ENCODE data around the gene GPR137B.
"Not testable (repeated sequence)": the region's sequence is repeated elsewhere in the genome, so short reads cannot be mapped to it uniquely, and the experiment has no call there.

The GPR137B gene

DNA sequence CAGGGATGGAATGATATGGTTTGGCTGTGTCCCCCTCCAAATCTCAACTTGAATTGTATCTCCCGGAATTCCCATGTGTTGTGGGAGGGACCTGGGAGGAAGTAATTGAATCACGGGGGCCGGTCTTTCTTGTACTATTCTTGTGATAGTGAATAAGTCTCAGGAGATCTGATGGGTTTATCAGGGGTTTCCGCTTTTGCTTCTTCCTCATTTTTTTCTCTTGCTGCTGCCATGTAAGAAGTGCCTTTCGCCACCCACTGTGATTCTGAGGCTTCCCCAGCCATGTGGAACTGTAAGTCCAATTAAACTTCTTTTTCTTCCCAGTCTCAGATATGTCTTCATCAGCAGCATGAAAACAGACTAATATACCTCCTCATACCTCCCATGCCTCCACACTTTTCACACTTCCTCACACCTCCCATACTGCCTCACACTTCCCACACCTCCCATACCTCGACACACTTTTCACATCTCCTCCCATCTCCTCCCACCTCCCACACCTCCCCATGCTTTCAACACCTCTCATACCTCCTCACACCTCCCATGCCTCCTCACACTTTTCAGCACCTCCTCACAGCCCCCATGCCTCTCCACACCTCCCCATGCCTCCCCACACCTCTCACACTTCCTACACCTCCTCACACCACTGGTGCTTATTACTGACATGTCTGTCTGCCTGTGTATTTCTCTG lies 21.3 kb downstream of the GPR137B start:
- DNase-seq = no peak

DNA sequence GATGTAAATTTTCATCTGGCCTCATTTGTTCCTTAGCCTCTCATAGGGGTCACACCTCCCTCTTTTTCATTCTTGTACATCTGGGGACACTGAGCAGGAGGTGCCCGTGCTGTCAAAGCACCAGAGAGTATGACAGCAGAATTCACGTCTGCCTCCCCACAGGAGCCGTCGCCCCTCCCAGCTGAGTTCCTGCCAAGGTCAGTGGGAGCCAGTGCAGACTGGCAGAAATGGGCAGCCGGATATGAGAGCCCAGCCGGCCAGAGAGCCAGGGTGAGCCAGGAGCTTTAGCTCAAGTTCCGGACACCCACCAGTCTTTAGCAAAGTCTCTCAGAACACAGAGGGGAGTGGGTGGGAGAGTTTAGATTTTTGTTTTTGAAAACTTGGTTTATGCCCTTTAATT lies 21.9 kb downstream of the GPR137B start:
- no peak for DNase-seq

DNA sequence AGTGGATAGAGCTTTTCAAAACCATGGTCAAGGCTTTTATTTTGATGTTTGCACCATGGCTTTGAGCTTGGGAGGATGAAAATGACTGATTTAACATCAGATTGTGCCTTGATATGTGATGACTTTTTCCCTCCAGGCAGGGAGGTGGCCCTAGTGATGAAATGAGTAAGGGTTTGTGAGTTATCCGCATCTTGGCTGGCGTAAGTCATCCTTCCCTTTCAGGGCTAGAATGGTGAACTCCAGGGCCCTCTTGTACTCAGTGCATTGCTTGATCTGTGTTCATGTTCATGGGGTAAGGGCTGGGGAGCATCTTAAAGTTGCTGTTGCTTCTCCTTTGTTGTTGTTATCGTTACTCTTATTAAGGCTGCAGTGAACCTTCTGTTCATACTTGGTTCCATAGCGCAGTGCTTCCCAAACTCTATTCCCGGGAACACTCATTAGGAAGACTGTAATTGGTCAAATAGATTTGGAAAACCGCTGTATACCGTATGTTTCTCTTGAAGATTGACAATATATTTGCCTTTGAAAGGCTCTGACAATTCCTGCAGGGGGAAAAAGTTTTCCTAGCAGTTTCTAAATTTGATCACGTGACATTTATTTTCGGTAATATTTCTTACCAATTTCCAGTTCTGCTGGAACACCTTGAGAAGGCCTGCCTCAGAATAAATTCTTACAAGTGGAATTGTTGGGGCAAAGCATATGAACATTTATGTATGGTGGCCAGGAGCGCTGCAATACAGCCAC lies 23.1 kb downstream of the GPR137B start:
- DNase-seq = no peak

DNA sequence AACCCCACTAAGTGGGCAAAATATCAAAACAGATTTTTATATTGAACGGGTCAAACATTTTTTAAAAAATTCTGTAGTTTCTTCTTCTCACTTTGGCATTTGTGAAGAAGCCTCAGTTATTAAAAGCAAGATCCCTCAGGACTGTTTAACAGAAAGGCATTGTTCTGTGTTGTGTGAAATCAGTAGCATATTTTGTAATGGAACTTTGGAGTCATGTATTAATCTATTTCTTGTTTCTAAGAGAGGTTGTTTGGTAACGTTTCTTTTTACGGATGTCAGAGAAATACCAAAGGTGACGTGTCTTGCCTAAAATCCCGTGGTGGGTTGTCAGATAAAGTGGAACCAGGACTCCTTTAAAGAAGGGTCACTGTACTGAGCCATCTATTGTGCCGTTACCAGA lies 23.7 kb downstream of the GPR137B start:
- DNase-seq = no peak

GRCh38 chr1:236167154-236167553 lies 24.8 kb downstream of the GPR137B start:
- DNase-seq = no peak

- DNase-seq = no peak
These were observed 25.2 kb downstream of the GPR137B start for GRCh38 chr1:236167578-236167977.

GRCh38 chr1:236168716-236169429 lies 26.5 kb downstream of the GPR137B start:
- no peak for DNase-seq

DNA sequence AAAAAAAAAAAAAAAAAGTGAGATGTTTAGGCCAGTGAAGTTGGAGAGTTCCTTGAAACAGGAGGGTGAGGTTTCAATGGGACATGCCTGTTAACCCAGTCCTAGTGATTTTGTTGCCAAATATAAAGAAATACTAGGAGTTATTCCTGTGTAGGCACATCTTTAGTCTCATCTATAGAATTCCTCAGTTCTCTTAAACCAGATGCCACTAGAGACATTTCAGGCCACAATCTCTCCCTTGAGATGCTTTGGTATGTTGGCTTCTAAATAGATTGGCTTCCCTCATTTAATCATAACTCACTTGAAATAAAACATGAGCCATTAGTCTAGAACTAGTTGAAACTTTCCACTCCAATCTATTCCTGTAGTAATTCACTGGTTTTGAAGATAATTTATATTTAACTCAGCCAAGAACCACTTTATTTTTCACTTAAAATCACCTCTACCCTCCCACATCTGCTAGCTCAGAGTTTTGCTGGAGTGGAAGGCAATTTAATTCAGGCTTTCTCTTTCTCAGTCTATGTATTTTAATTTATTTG lies 29.8 kb downstream of the GPR137B start:
- DNase-seq = no peak

DNA sequence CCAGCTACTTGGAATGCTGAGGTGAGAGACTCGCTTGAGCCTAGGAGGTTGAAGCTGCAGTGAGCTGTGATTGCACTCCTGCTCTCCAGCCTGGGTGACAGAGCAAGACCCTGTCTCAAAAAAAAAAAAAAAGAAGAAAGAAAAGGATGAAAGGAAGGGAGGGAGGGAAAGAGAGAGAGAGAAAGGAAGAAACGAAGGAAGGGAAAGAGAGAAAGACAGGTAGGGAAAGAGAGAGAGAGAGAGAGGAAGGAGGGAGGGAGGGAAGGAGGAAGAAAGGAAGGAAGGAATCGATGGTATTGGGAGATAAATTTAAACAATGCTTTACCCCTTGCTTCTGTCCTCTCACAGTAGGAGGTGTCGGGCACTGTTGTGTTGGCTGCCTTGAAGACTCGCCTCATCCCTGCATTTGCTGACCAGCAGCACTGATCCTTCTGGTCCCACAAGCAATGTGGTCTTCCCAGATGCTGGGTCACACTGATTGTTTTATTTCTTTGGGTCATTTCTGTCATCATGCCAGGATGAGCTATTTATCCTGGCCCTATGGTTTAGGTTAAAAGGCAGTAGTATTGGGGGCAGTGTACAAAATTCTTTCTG lies 30.9 kb downstream of the GPR137B start:
- no peak for DNase-seq

DNA sequence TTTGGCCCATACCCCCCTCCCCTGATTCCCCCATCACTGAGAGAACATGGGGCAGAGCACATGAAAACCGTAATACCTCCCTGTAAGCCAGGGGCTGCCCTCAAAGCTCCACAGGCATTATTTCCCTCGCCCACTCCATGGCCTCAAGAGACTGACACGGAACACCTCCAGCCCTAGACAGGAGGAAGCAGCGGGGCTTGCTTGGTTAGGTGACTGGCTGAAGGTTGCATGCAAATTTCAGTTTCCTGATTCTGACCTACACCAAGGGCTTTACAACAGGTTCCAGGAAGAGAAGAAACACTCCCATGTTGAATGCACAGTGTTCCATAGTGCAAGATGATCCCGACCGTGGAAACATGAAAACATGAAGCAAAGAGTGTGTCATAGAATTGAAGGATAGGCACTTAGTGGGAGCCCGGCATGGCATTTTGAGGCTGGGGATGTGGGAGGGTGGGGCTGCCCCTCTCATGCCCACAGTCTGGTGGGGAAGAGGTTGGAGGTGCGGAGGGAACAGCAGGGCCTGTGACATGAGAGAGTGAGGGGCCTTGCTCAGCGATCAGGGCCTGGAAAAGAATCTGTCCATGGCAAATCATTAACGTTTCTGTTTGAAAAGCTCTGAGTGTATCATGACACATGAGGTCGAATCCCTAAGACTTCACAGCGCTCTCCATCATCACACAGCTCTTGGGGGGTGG lies 33.5 kb downstream of the GPR137B start:
- DNase-seq = no peak

DNA sequence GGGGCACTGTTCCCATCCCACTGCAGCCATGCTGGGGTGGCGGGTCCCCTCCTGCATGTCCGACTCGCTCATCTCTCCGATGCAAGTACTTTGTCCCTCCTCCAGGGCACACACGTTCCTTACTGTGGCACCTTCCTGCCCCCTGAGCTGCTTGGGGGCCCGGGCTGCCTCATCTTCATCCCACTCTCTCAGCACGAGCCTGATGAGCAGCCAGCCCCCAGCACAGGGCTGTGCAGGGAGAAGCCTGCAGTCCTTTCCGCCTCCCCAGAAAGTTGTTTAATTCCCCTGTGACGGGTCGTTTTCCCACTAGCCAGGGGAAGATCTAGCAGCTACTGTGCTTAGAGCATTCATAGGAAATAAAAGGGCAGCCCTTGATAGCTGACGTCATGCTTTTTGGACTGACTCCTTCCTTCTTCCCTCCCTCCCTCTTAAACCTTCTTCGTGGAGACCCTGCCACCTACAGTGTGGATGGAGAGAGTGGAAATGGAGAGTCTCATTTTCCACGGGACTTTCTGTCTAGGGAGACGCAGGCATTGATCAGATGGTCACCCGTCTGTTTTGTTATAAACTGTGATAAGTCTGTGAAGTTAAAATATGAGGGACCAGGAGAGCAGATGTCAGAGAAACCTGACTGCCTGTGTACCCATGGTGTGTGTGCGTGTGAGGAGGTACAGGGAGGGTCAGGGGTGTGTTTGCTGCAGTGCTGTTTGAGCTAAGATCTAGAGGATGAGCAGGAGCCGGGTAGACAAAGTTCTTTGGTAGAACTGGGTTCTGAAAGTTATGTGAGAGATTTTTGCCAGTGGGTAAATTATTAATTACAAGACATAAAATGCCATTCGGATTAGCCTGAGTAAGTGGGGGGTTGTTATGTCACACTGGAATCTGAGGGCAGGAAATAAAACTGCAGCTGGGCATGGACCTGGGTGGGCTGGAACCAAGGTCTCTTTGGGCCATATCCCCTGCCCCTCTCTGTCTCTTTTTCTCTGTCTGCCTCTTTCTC lies 34.3 kb downstream of the GPR137B start:
- no peak for DNase-seq

DNA sequence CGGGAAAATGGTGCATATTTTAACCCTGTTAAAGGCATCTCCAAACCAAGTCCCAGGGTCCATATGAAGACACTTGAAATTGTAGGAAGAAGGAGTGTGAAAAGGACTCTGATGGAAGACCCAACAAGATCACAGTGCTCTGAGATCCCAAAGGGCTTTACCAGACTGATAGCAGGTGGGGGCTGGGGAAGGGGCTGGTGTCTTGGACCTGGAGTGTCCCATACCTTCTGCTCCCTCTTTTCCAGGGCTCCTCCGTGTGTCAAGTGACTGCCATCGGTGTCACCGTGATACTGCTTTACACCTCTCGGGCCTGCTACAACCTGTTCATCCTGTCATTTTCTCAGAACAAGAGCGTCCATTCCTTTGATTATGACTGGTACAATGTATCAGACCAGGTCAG lies 37.3 kb downstream of the GPR137B start:
- no peak for DNase-seq

GRCh38 chr1:236181059-236181458 lies 38.7 kb downstream of the GPR137B start:
- DNase-seq = no peak

DNA sequence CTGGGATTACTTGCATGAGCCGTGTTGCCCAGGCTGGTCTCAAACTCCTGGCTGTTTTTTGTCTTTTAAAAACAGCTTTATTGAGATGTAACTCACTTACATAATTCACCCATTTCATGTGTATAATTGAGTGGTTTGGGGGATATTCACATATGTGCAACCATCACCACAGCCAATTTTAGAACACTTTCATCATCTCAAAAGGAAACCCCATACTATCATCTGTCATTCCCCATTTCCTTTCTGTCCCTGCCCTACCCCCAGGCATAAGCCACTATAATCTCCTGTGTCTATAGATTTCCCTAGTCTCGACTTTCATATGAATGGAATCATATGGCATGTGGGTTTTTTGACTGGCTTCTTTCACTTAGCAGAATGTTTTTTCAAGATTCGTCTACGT lies 43.3 kb downstream of the GPR137B start:
- no peak for DNase-seq

- not testable (repeated sequence) for DNase-seq
These were observed 44.1 kb downstream of the GPR137B start for GRCh38 chr1:236186471-236186870.

DNA sequence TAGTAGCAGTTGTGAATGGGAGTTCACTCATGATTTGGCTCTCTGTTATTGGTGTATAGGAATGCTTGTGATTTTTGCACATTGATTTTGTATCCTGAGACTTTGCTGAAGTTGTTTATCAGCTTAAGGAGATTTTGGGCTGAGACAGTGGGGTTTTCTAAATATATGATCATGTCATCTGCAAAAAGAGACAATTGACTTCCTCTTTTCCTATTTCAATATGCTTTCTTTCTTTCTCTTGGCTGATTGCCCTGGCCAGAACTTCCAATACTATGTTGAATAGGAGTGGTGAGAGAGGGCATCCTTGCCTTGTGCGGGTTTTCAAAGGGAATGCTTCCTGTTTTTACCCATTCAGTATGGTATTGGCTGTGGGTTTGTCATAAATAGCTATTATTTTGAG lies 45.7 kb downstream of the GPR137B start:
- not testable (repeated sequence) for DNase-seq

GRCh38 chr1:236193184-236193583 lies 50.8 kb downstream of the GPR137B start:
- no peak for DNase-seq

- no peak for DNase-seq
These were observed 58.6 kb downstream of the GPR137B start for GRCh38 chr1:236200925-236201324.

GRCh38 chr1:236201786-236202185 lies 59.4 kb downstream of the GPR137B start:
- no peak for DNase-seq

GRCh38 chr1:236204039-236204438 lies 61.7 kb downstream of the GPR137B start:
- DNase-seq = no peak

GRCh38 chr1:236204656-236205055 lies 62.3 kb downstream of the GPR137B start:
- DNase-seq = no peak
